ENCODE data around the gene NOP14. TPM values are rescaled to one million over a fixed set of nuclear protein-coding genes. Genes with fewer than 3 reads are reported as not detected.

Gene NOP14
- total RNA-seq, 2 experiments from 2014 or later = 31.7 to 66.2 TPM

DNA sequence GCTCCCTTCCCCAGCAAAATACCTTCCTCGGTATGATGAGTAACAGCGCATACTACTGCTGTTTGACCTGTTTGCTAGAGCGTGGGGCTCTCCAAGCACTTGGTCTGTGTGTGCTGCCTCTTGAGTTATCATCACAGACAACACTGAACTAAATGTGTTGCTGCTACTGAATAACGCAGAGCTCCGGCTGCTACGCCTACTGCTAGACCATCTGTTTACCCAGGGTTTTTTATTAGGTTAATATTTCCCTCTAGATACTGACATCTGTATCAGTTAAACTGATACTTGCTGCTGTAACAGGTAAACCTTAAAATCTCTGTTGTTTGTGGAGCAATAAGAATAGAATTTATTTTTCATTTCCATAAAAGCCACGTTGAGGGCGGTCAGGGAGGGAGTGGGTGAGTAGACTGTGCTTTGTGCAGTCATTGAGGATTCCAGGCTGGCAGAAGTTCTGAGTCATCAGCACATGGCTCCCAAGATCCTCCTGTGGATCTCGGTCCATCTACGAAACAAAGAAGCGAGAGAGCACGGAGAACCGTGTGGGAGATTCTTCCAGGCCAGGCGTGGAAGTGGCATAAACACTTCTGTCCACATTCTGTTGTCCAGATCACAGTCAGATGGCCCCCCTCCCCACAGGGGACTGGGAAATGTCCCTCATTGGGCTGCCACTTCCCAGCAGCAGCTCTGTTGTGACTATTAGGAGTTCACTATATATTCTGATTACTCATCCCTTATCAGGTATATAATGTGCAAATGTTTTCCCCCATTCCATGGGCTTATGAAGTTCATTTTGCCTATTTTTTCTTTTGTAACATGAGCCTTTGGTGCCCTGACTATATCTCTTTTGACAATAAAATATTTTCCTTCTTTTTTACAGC is 14.2 kb upstream of the NOP14 start:
- no peaks in the 10 kb centered on the region for H3K9me2 ChIP-seq (ENCODE audit: insufficient read depth, low read length)
- no peak overlapping the region for H3K4me3 ChIP-seq (ENCODE audit: low read depth, low read length, poor library complexity, severe bottlenecking)
- CTCF ChIA-PET (ENCODE audit: unreplicated experiment) = no interaction called here
- POLR2A ChIA-PET = interaction anchor here (1.1 to 1.6 kb wide), 2 partner anchors 9 to 15 kb away, joined by 4 read pairs; no protein-coding TSS in a partner anchor
- DNase-seq (ENCODE audit: low spot score) = no peak
- no peaks in the 10 kb centered on the region for H3K4me1 ChIP-seq (ENCODE audit: insufficient read depth, low read length, poor library complexity, severe bottlenecking)
- no TSS peak for BruUV-seq (replicated peaks)
- H4K20me1 ChIP-seq (ENCODE audit: insufficient read depth, low read length) = no peaks in the 10 kb centered on the region
- H2AFZ ChIP-seq (ENCODE audit: low read length) = no peak overlapping the region
- H3K4me2 ChIP-seq (ENCODE audit: low read length) = no peak overlapping the region
- intact Hi-C loops (cut with micrococcal nuclease; ENCODE audit: unreplicated experiment) = loop anchor here (5.0 kb wide), 1 partner anchor 55 kb away; no protein-coding TSS in a partner anchor
- H3K27ac ChIP-seq (ENCODE audit: low read depth, low read length, poor library complexity, severe bottlenecking) = no peak overlapping the region
- TF ChIP-seq EZH2phosphoT487 (IDR thresholded peaks at IDR 0.05; ENCODE audit: borderline replicate concordance, low read depth, low read length) = no peak
- TF ChIP-seq, protein P1, sequence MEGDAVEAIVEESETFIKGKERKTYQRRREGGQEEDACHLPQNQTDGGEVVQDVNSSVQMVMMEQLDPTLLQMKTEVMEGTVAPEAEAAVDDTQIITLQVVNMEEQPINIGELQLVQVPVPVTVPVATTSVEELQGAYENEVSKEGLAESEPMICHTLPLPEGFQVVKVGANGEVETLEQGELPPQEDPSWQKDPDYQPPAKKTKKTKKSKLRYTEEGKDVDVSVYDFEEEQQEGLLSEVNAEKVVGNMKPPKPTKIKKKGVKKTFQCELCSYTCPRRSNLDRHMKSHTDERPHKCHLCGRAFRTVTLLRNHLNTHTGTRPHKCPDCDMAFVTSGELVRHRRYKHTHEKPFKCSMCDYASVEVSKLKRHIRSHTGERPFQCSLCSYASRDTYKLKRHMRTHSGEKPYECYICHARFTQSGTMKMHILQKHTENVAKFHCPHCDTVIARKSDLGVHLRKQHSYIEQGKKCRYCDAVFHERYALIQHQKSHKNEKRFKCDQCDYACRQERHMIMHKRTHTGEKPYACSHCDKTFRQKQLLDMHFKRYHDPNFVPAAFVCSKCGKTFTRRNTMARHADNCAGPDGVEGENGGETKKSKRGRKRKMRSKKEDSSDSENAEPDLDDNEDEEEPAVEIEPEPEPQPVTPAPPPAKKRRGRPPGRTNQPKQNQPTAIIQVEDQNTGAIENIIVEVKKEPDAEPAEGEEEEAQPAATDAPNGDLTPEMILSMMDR (conservative IDR thresholded peaks at IDR 0.05; ENCODE audit: low read length) = no peak
- no peaks in the 10 kb centered on the region for H3K36me3 ChIP-seq (ENCODE audit: insufficient read depth, low read length)
- H3K79me2 ChIP-seq (ENCODE audit: insufficient read depth, low read depth, low read length) = no peaks in the 10 kb centered on the region
- H3K9me3 ChIP-seq (ENCODE audit: low read length) = peaks cover 10% of the 10 kb centered on the region; the same call in 1 of the 2 replicates

- no TSS peak for BruUV-seq (replicated peaks)
- Histone ChIP-seq H3K27ac (ENCODE audit: low read depth, low read length, poor library complexity, severe bottlenecking) (no peak overlapping the region), H4K20me1 (ENCODE audit: insufficient read depth, low read length) (no peaks in the 10 kb centered on the region), H3K79me2 (ENCODE audit: insufficient read depth, low read depth, low read length) (no peaks in the 10 kb centered on the region), H3K36me3 (ENCODE audit: insufficient read depth, low read length) (no peaks in the 10 kb centered on the region), H3K4me1 (ENCODE audit: insufficient read depth, low read length, poor library complexity, severe bottlenecking) (no peaks in the 10 kb centered on the region), H3K4me2 (ENCODE audit: low read length) (no peak overlapping the region), H3K4me3 (ENCODE audit: low read depth, low read length, poor library complexity, severe bottlenecking) (no peak overlapping the region), H2AFZ (ENCODE audit: low read length) (no peak overlapping the region), H3K9me2 (ENCODE audit: insufficient read depth, low read length) (no peaks in the 10 kb centered on the region), H3K9me3 (ENCODE audit: low read length) (no peaks in the 10 kb centered on the region)
- intact Hi-C loops (cut with micrococcal nuclease; ENCODE audit: unreplicated experiment) = no loop called here
- TF ChIP-seq, protein P1 (conservative IDR thresholded peaks at IDR 0.05; ENCODE audit: low read length) = no peak
- TF ChIP-seq EZH2phosphoT487 (IDR thresholded peaks at IDR 0.05; ENCODE audit: borderline replicate concordance, low read depth, low read length) = no peak
- ChIA-PET POLR2A (no interaction called here), CTCF (ENCODE audit: unreplicated experiment) (no interaction called here)
- no peak for DNase-seq (ENCODE audit: low spot score)
These were observed 8.1 kb upstream of the NOP14 start for GRCh38 chr4:2971275-2971674.

GRCh38 chr4:2968381-2968780 is 5.2 kb upstream of the NOP14 start:
- H3K27ac ChIP-seq (ENCODE audit: low read depth, low read length, poor library complexity, severe bottlenecking) = no peak overlapping the region
- no peak for DNase-seq (ENCODE audit: low spot score)
- ChIA-PET CTCF (ENCODE audit: unreplicated experiment) (no interaction called here), POLR2A (no interaction called here)
- H3K9me3 ChIP-seq (ENCODE audit: low read length) = no peaks in the 10 kb centered on the region
- peaks cover 10% of the 10 kb centered on the region for H3K4me1 ChIP-seq (ENCODE audit: insufficient read depth, low read length, poor library complexity, severe bottlenecking)
- no TSS peak for BruUV-seq (replicated peaks)
- no peaks in the 10 kb centered on the region for H3K36me3 ChIP-seq (ENCODE audit: insufficient read depth, low read length)
- intact Hi-C loops (cut with micrococcal nuclease; ENCODE audit: unreplicated experiment) = loop anchor here (10.0 kb wide), 1 partner anchor 504 kb away; the partner anchor contains the start of gene RNF4
- TF ChIP-seq, protein P1 (conservative IDR thresholded peaks at IDR 0.05; ENCODE audit: low read length) = no peak
- TF ChIP-seq EZH2phosphoT487 (IDR thresholded peaks at IDR 0.05; ENCODE audit: borderline replicate concordance, low read depth, low read length) = no peak
- H4K20me1 ChIP-seq (ENCODE audit: insufficient read depth, low read length) = no peaks in the 10 kb centered on the region
- no peak overlapping the region for H3K4me3 ChIP-seq (ENCODE audit: low read depth, low read length, poor library complexity, severe bottlenecking)
- H3K4me2 ChIP-seq (ENCODE audit: low read length) = no peak overlapping the region
- no peak overlapping the region for H2AFZ ChIP-seq (ENCODE audit: low read length)
- no peaks in the 10 kb centered on the region for H3K9me2 ChIP-seq (ENCODE audit: insufficient read depth, low read length)
- H3K79me2 ChIP-seq (ENCODE audit: insufficient read depth, low read depth, low read length) = peaks cover 7% of the 10 kb centered on the region; the same call in 1 of the 2 replicates

Data from OCI-LY7 (cell line).